B cell (primary cell): Measurements from ENCODE around the gene COL21A1. TPM values are rescaled to one million over a fixed set of nuclear protein-coding genes. Genes with fewer than 3 reads are reported as not detected.

Experiments used
- ATAC-seq: fragments of 200-7000 bp; cut with Tn5 transposase; one replicate; pipeline ENCODE4 v1.10.0; 2021; ENCODE audit warnings: low read depth, mild to moderate bottlenecking, moderate number of reproducible peaks, moderate library complexity
- CTCF ChIA-PET: fragments of 350-600 bp; sonication (Branson Sonifier 250); formaldehyde crosslinking; loops from one replicate; lab custom pipeline; 2021; ENCODE audit warnings: antibody characterized with exemption, inconsistent platforms; lab: Charles Lee
- POLR2A ChIA-PET: fragments of 350-600 bp; sonication (Branson Sonifier 250); formaldehyde crosslinking; loops from one replicate; lab custom pipeline; 2021; ENCODE audit warnings: antibody characterized with exemption; lab: Charles Lee
- DNase-seq: peaks from one replicate; pipeline ENCODE4 v3.0.0; 2013
- H2AFZ ChIP-seq: 2 replicates; pipeline ENCODE4 v1.6.1; 2012; ENCODE audit warnings: mild to moderate bottlenecking, low read depth, low read length; ENCODE audit not compliant: insufficient read depth, poor library complexity, severe bottlenecking
- H3K27ac ChIP-seq, 2 donors: 1 replicate in 1 of 2; 2 replicates in 1 of 2; pipeline ENCODE4 v1.5.1; 2012 to 2013; ENCODE audit warnings: low read length in 2 of 2, mild to moderate bottlenecking in 2 of 2, moderate library complexity in 1 of 2
- H3K27me3 ChIP-seq, 4 experiments: fragments of 200-600 bp in 1 of 4; sonication (generic) in 1 of 4; replicated peaks in 1 of 4; 1 replicate in 2 of 4; 2 replicates in 2 of 4; pipeline versions ENCODE4 v1.6.1 to v1.7.0; 2013 to 2016; ENCODE audit warnings: low read length in 3 of 4, mild to moderate bottlenecking in 2 of 4, mixed read lengths in 1 of 4, moderate library complexity in 1 of 4; ENCODE audit not compliant: insufficient read depth in 4 of 4, control insufficient read depth in 3 of 4; ENCODE audit errors: control extremely low read depth in 1 of 4
- H3K36me3 ChIP-seq, 2 experiments: replicated peaks in 1 of 2; 1 replicate in 1 of 2; 2 replicates in 1 of 2; pipeline versions ENCODE4 v1.6.1 to v1.7.1; 2013; ENCODE audit warnings: low read length in 1 of 2; ENCODE audit not compliant: insufficient read depth in 2 of 2, control insufficient read depth in 1 of 2; ENCODE audit errors: control extremely low read depth in 1 of 2, extremely low read depth in 1 of 2
- H3K4me1 ChIP-seq, 2 donors: fragments of 200-600 bp in 1 of 2; sonication (generic) in 1 of 2; 1 replicate in 1 of 2; 2 replicates in 1 of 2; pipeline versions ENCODE4 v1.5.1 to v1.6.1; 2013 to 2017; ENCODE audit warnings: low read length in 2 of 2; ENCODE audit not compliant: control insufficient read depth in 2 of 2, insufficient read depth in 2 of 2
- H3K4me2 ChIP-seq: replicated peaks from 2 replicates; pipeline ENCODE3; 2012; ENCODE audit warnings: mild to moderate bottlenecking, low read depth, low read length; ENCODE audit not compliant: poor library complexity, severe bottlenecking
- H3K4me3 ChIP-seq, 5 experiments: fragments of 200-600 bp in 1 of 5; sonication (generic) in 1 of 5; 1 replicate in 3 of 5; 2 replicates in 2 of 5; pipeline versions ENCODE4 v1.5.1 to v1.7.0; 2011 to 2016; ENCODE audit warnings: low read length in 4 of 5, mild to moderate bottlenecking in 4 of 5, low read depth in 2 of 5, control low read depth in 1 of 5, moderate library complexity in 1 of 5; ENCODE audit not compliant: insufficient read depth in 1 of 5; ENCODE audit errors: control extremely low read depth in 1 of 5, extremely low read depth in 1 of 5
- H3K79me2 ChIP-seq: fragments of 200-600 bp; sonication (generic); one replicate; pipeline ENCODE4 v1.6.0; 2016; ENCODE audit warnings: low read length; ENCODE audit not compliant: control insufficient read depth, insufficient read depth
- H3K9ac ChIP-seq: fragments of 200-600 bp; sonication (generic); 2 replicates; pipeline ENCODE4 v1.6.1; 2017; ENCODE audit warnings: mild to moderate bottlenecking, low read length, moderate library complexity
- H3K9me3 ChIP-seq, 3 donors: one replicate each; pipeline versions ENCODE4 v1.6.1 to v1.7.1; 2013; ENCODE audit warnings: low read length in 2 of 3; ENCODE audit not compliant: control insufficient read depth in 2 of 3, insufficient read depth in 1 of 3; ENCODE audit errors: control extremely low read depth in 1 of 3
- H4K20me1 ChIP-seq: 2 replicates; pipeline ENCODE4 v1.6.0; 2012; ENCODE audit warnings: mild to moderate bottlenecking, low read length; ENCODE audit not compliant: insufficient read depth, control insufficient read depth, poor library complexity, severe bottlenecking
- H3K27ac Mint-ChIP-seq: one replicate; pipeline ENCODE4 v1.8.0; 2021; ENCODE audit warnings: mixed read lengths
- H3K27me3 Mint-ChIP-seq: one replicate; pipeline ENCODE4 v1.8.0; 2021; ENCODE audit warnings: mixed read lengths
- H3K4me1 Mint-ChIP-seq: one replicate; pipeline ENCODE4 v1.8.0; 2021; ENCODE audit warnings: mixed read lengths
- H3K4me3 Mint-ChIP-seq: one replicate; pipeline ENCODE4 v1.8.0; 2021; ENCODE audit warnings: mixed read lengths
- H3K9me3 Mint-ChIP-seq: one replicate; pipeline ENCODE4 v1.8.0; 2022; ENCODE audit warnings: mixed read lengths; ENCODE audit not compliant: insufficient read depth
- EZH2 ChIP-seq: IDR thresholded peaks from 2 replicates; pipeline ENCODE4 v1.6.1; 2012; ENCODE audit warnings: borderline replicate concordance, low read depth, mild to moderate bottlenecking, moderate library complexity, low read length; ENCODE audit not compliant: insufficient read depth, poor library complexity, severe bottlenecking
- WGBS: methylation state at CpG from one replicate; pipeline ENCODE4 v1.1.5; 2013; ENCODE audit warnings: missing lambda C conversion rate; ENCODE audit not compliant: insufficient coverage; 5-methylcytosine and 5-hydroxymethylcytosine counted together
- intact Hi-C: fragments of 100-400 bp; cut with micrococcal nuclease; formaldehyde crosslinking; loops from one replicate; pipeline ENCODE4 v1.10.0; 2022
- polyA plus RNA-seq: library from polyadenylated mRNA; depleted of rRNA; stranded (reverse); fragments of >200 nt; gene quantifications from 2 replicates; pipeline ENCODE4 v1.2.3, GENCODE V29; 2012
- total RNA-seq, 2 donors: library from RNA; stranded (reverse); fragments of 120-200 nt in 1 of 2; gene quantifications; 1 replicate in 1 of 2; 2 replicates in 1 of 2; pipeline versions ENCODE4 v1.2.3 to v1.2.4, GENCODE V29; 2013 to 2022
- TF ChIP-seq, protein P1 (sequence below): fragments of 200-600 bp; IDR thresholded peaks from one replicate; pipeline ENCODE4 v1.8.0; 2022; ENCODE audit warnings: antibody characterized with exemption, mild to moderate bottlenecking

COL21A1 gene
- total and polyA plus RNA-seq, 2 donors (not counting 1 experiment from before 2014, with no cell fraction given) = not detected

DNA sequence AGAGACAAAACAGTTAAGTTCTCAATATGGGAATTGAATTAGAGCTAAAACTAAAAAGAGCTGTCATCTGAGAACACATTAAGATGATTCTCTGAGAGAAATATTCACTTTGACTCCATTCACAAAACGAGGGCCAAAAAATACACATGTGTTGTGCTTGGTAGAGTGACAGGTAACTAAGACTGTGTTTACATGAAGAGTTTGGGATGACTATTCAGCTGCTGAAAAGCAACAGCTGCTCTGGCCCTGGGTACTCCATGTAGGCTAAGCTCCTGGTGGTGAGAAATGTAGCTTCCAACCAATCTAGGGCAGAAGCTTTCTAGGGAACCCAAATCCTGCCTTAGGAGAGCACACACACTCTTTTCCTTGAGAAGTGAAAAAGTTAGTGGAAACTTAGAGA is 184.5 kb downstream of the COL21A1 start:
- TF ChIP-seq, protein P1, sequence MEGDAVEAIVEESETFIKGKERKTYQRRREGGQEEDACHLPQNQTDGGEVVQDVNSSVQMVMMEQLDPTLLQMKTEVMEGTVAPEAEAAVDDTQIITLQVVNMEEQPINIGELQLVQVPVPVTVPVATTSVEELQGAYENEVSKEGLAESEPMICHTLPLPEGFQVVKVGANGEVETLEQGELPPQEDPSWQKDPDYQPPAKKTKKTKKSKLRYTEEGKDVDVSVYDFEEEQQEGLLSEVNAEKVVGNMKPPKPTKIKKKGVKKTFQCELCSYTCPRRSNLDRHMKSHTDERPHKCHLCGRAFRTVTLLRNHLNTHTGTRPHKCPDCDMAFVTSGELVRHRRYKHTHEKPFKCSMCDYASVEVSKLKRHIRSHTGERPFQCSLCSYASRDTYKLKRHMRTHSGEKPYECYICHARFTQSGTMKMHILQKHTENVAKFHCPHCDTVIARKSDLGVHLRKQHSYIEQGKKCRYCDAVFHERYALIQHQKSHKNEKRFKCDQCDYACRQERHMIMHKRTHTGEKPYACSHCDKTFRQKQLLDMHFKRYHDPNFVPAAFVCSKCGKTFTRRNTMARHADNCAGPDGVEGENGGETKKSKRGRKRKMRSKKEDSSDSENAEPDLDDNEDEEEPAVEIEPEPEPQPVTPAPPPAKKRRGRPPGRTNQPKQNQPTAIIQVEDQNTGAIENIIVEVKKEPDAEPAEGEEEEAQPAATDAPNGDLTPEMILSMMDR = no peak
- no peak for TF ChIP-seq EZH2
- H3K9me3 Mint-ChIP-seq = no peaks in the 10 kb centered on the region
- H4K20me1 ChIP-seq = no peaks in the 10 kb centered on the region
- DNase-seq (no peak), ATAC-seq (no peak)
- no peak overlapping the region for H3K4me2 ChIP-seq
- H3K27me3 Mint-ChIP-seq = no peaks in the 10 kb centered on the region
- H3K4me3 Mint-ChIP-seq = no peak overlapping the region
- H3K4me1 Mint-ChIP-seq = no peaks in the 10 kb centered on the region
- no peak overlapping the region for H3K27ac ChIP-seq
- intact Hi-C loops = no loop called here
- no peak overlapping the region for H3K4me3 ChIP-seq
- CTCF ChIA-PET = no interaction called here
- H3K9me3 ChIP-seq = no peaks in the 10 kb centered on the region
- H3K27me3 ChIP-seq = no peaks in the 10 kb centered on the region
- no peaks in the 10 kb centered on the region for H3K36me3 ChIP-seq
- no peaks in the 10 kb centered on the region for H3K4me1 ChIP-seq
- POLR2A ChIA-PET = no interaction called here
- WGBS = no CpG with 5 or more reads among the region's 1 CpG
- no peak overlapping the region for H3K27ac Mint-ChIP-seq
- no peaks in the 10 kb centered on the region for H3K79me2 ChIP-seq
- no peak overlapping the region for H2AFZ ChIP-seq
- H3K9ac ChIP-seq = no peak overlapping the region

DNA sequence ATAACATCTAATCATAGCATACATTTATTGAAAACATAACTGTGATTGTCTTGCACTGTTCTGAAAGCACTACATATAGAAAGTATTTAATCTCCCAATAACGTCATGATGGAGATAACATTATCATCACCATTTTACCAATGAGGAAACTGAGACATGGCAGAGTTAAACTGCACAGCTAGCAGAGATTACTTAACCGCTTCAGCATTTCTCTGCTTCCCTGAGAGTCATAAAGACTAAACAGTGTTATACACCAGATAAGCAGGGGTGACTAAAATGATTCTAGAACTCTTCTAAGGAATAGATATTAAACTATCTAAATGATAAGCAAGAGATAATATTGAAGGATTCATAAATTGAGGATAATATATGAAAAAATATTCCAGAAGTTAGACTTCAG is 188.7 kb downstream of the COL21A1 start:
- Mint-ChIP-seq H3K4me1 (no peaks in the 10 kb centered on the region), H3K27me3 (no peaks in the 10 kb centered on the region), H3K4me3 (no peak overlapping the region), H3K9me3 (no peaks in the 10 kb centered on the region), H3K27ac (no peak overlapping the region)
- H3K36me3 ChIP-seq = no peaks in the 10 kb centered on the region
- intact Hi-C loops = no loop called here
- H3K27ac ChIP-seq = no peak overlapping the region
- TF ChIP-seq EZH2 = no peak
- TF ChIP-seq, protein P1 = no peak
- no peak overlapping the region for H3K9ac ChIP-seq
- peaks cover 0 to 4% (median 0%) of the 10 kb centered on the region in 3 donors for H3K9me3 ChIP-seq
- CTCF ChIA-PET = no interaction called here
- H4K20me1 ChIP-seq = no peaks in the 10 kb centered on the region
- POLR2A ChIA-PET = no interaction called here
- no CpG with 5 or more reads among the region's 2 CpGs for WGBS
- H2AFZ ChIP-seq = no peak overlapping the region
- DNase-seq = no peak
- ATAC-seq = no peak
- H3K4me1 ChIP-seq = no peaks in the 10 kb centered on the region
- H3K27me3 ChIP-seq = no peaks in the 10 kb centered on the region
- no peak overlapping the region for H3K4me2 ChIP-seq
- no peak overlapping the region for H3K4me3 ChIP-seq
- no peaks in the 10 kb centered on the region for H3K79me2 ChIP-seq
